ENCODE results near the gene SH3BGRL. TPM values are rescaled to one million over a fixed set of nuclear protein-coding genes. Genes with fewer than 3 reads are reported as not detected.
A peak's percentile ranks its signal among the peaks of the same experiment; 100 is the strongest.

SH3BGRL gene
- total RNA-seq, 1 donor from 2014 or later = 91.9 TPM

DNA sequence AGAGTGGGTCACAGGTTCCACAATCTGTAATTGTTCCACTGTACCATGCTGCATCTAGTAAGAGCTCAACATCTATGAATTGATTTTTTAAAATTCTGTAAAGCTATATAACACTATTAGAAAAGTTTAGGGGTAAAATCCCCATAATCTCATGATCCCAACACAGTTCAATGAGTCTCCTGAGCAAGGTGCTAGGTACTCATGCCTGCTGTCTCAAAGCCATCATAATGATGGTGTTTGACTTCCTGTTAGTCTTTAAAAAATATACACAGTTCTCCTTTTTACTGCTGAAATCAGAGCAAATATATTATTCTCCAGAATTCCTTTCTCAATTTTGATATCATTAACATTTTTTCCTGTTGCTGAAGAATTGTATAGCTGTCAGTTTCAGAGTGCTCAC is 55.9 kb downstream of the SH3BGRL start:
- Histone ChIP-seq H3K27me3 (no peaks in the 10 kb centered on the region), H3K4me3 (no peak overlapping the region), H3K4me1 (peaks cover 4 to 12% of the 10 kb centered on the region in 2 donors), H3K9me3 (no peaks in the 10 kb centered on the region), H3K27ac (peak overlapping the region in 1 of 2 donors; percentile 81), H3K36me3 (no peaks in the 10 kb centered on the region)
- TF ChIP-seq, protein P1, sequence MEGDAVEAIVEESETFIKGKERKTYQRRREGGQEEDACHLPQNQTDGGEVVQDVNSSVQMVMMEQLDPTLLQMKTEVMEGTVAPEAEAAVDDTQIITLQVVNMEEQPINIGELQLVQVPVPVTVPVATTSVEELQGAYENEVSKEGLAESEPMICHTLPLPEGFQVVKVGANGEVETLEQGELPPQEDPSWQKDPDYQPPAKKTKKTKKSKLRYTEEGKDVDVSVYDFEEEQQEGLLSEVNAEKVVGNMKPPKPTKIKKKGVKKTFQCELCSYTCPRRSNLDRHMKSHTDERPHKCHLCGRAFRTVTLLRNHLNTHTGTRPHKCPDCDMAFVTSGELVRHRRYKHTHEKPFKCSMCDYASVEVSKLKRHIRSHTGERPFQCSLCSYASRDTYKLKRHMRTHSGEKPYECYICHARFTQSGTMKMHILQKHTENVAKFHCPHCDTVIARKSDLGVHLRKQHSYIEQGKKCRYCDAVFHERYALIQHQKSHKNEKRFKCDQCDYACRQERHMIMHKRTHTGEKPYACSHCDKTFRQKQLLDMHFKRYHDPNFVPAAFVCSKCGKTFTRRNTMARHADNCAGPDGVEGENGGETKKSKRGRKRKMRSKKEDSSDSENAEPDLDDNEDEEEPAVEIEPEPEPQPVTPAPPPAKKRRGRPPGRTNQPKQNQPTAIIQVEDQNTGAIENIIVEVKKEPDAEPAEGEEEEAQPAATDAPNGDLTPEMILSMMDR (IDR thresholded peaks at IDR 0.05) = no peak
- intact Hi-C loops (cut with DNase I) = loop anchor here (5.0 kb wide), 1 partner anchor 56 kb away; the partner anchor contains the start of genes HMGN5 and SH3BGRL
- no peak for DNase-seq (ENCODE audit: low spot score in 2 of 2)

DNA sequence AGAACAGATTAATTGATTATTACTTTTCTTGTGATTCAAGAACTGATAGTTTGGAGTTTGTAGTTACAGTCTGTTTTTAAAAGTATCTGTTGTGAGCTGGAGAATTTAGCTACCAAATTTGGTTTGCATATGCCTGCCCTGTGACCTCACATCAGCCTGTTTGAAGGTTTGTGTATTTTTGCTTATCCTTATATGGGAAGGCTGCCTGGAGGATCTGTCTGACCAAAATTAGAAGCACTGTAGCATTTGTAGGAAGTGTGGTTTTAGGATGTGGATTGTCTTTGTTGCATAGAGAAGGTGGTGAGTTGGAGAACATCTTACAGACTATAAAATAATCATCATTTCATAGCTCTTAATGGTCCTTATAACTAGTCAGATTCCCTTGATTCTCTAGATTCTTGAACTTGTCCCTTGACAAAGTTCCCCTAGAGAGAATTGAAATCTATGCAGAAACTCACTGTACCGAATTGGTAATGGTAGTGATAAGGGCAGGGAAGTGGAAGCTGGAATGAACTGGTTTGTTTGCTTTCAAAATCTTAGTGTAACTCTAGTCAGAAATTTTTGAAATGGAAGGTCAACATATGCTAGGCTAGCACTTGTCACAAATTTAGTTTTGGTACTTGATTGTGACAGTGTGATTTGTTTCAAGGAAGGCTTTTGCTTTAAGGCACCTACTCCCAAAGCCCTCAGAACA is 57.3 kb downstream of the SH3BGRL start:
- H3K4me1 ChIP-seq = peaks cover 4 to 12% of the 10 kb centered on the region in 2 donors
- DNase-seq (ENCODE audit: low spot score in 2 of 2) = no peak
- H3K27ac ChIP-seq = peak overlapping the region; percentile 78 to 81

DNA sequence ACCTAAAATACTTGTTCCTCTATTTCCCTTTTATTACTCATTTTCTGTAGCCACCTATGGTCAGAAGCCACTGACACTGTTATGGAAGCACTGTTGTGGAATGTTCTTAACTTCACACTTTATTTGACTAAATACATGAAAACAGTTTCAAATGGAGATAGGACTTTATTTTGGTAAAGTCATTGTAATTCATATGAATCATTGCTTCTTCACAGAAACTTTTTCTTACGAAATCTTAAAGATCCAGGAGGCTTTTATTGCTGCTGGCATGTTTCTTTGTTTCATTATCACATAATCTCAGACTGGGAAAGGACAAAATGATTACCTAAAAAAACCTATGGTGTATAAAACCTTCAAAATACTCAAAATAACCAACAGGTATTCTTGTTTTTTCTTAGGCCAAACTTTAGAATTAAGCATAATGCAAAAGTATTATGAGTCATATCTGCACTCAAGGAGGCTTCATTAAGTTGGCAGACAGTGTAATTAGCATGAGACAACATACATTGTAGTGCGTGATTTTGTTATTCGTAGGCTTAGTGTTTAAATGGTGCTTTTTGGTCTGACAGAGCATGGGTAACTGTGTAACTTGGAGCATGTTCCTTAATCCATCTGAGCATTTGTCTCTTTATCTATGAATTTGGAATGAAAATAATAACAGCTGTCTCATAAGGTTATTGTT is 58.0 kb downstream of the SH3BGRL start:
- Histone ChIP-seq H3K36me3 (no peaks in the 10 kb centered on the region), H3K27me3 (no peaks in the 10 kb centered on the region), H3K9me3 (no peaks in the 10 kb centered on the region), H3K4me3 (no peak overlapping the region), H3K4me1 (peaks cover 4 to 12% of the 10 kb centered on the region in 2 donors), H3K27ac (peak overlapping the region; percentile 78 to 81)
- intact Hi-C loops (cut with DNase I) = loop anchor here (5.0 kb wide), 1 partner anchor 58 kb away; the partner anchor contains the start of genes HMGN5 and SH3BGRL
- no peak for DNase-seq (ENCODE audit: low spot score in 2 of 2)
- TF ChIP-seq, protein P1 (IDR thresholded peaks at IDR 0.05) = no peak

More for the DNA sequence above, 57.3 kb downstream of the SH3BGRL start:
- Histone ChIP-seq H3K36me3 (no peaks in the 10 kb centered on the region), H3K27me3 (no peaks in the 10 kb centered on the region), H3K4me3 (peak overlapping the region in 1 of 2 donors; percentile 7), H3K9me3 (no peaks in the 10 kb centered on the region)
- TF ChIP-seq, protein P1 (IDR thresholded peaks at IDR 0.05) = no peak
- intact Hi-C loops (cut with DNase I) = loop anchor here (5.0 kb wide), 1 partner anchor 57 kb away; the partner anchor contains the start of genes HMGN5 and SH3BGRL

DNA sequence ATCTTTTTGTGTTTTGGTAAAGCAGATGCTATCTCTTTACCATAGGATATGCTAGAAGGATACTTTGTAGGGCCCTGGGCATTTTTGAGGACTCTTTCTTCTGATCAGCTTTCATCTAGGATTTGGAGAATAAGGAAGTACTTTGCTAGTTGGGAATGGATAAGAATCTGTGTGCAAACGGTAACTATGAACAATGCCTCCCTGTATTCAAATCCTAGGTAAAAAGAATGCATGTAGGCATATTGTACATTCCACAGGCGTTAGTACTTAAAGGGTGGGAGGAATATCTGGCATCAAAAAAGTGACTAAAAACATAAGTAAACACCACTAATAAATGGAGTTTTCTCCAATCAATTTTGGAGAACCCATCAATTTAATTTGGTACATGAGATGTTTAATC is 59.7 kb downstream of the SH3BGRL start:
- Histone ChIP-seq H3K9me3 (no peaks in the 10 kb centered on the region), H3K27me3 (no peaks in the 10 kb centered on the region), H3K36me3 (no peaks in the 10 kb centered on the region), H3K27ac (peak overlapping the region in 1 of 2 donors; percentile 81), H3K4me1 (peaks cover 4 to 12% of the 10 kb centered on the region in 2 donors), H3K4me3 (no peak overlapping the region)
- TF ChIP-seq, protein P1 (IDR thresholded peaks at IDR 0.05) = no peak
- intact Hi-C loops (cut with DNase I) = no loop called here
- no peak for DNase-seq (ENCODE audit: low spot score in 2 of 2)

DNA sequence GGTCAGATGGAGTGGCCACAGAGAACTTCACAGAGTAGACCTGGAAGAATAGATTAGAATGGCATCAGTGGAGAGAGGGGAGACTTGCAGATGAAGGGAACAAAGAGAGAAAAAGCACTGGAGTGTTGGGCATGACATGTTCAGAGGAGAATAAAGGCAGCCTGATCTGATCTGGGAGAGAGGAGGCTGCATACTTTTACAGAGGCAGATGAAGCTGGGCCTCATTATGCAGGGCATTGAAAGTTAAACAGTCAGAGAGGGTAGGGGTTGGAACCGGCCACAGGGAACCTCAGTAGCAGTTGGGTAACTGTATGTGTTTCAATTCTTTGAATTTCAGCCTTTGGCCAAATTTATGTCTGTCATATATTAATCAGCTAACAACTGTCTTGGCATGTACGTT is 61.2 kb downstream of the SH3BGRL start:
- Histone ChIP-seq H3K4me1 (peaks cover 4 to 11% of the 10 kb centered on the region in 2 donors), H3K27me3 (no peaks in the 10 kb centered on the region), H3K27ac (no peak overlapping the region)

More for the DNA sequence above, 61.2 kb downstream of the SH3BGRL start:
- Histone ChIP-seq H3K9me3 (no peaks in the 10 kb centered on the region), H3K36me3 (no peaks in the 10 kb centered on the region), H3K4me3 (no peak overlapping the region)
- DNase-seq (ENCODE audit: low spot score in 2 of 2) = no peak
- intact Hi-C loops (cut with DNase I) = no loop called here
- TF ChIP-seq, protein P1 (IDR thresholded peaks at IDR 0.05) = no peak

Data from ascending aorta (tissue), 2 donors.